NCI-H82 (cell line): ENCODE measurements around the gene ROBO2.

ENCODE experiments used
- DNase-seq: peaks from one replicate; lab custom pipeline; 2025; lab: John Stamatoyannopoulos, UW

The ROBO2 gene

DNA sequence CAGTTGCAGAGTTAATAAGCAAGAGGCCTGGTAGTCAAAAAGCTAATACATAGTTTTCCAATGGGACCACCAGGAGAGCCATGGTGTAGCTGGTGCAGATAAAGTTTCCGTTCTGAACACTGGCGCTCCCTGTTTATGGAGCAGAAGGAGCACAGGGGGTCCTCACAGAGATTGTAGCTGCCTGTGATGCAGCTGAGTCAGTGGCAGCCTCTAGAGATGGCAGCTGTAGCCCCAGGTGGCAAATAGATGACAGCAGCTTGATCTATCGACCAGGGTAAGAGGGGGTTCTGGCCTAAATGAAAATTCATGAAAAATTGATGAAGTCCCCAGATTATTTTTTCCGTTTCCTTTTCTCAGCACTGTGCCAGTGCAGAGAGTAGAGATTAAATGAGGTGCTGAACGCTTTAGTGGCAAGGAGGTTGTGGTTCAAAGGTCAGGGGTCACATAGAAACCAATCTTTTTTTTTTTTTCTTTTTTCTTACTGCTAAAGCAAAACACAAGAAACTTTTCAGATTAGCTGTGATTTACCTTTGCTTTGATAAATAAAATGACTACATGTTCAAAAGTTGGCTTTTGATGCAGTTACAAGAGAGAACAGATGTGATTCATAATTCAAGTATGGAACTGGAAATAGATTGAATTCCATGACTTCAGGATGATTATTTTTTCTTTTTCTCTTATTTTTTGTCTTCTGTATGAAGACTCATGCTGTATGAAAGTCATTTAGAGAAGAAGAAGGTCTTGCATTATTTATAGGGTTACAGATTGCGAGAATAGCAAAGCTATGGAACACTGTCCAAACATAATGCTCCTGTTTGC, 63.3 kb downstream of the ROBO2 start:
- peak; percentile 31 for DNase-seq

DNA sequence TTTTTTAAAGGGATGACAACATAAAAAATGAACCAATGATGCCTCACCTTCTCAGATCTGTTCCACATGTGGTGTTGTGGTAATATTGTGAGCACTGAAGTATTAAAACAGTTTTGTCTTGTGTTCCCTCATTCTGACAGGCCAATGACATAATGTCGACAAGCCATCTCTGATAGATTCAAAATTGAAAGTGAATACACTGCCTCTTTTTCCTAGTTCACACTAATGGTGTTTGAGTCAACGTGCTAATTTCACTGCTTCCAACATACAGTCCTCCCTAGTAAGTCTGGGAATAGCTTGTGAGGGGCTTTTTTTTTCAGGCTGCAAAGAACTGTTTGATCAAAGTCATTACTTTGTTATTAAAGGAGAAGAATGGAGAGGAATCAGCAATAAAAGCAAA, 82.8 kb downstream of the ROBO2 start:
- no peak for DNase-seq

GRCh38 chr3:77125966-77126365, 86.1 kb downstream of the ROBO2 start:
- peak; percentile 53 for DNase-seq

DNA sequence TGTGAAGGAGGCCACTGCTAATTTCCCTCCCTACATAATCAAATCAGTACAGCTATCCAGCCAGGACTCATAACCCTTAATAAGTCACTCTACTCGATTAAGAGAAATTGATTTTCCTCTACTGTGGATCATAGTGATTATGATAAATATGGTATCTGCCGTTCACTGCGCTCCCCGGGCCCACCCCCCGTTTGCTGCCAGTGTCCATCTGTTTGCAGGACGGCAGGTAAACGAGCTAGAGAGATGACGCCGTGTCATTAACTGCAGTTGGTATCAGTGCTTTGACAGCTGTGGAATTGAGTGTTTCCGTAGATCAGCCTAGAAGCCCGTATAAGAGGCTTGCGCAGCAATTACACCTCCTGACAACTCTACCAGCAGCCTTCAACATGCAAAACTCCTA, 94.9 kb downstream of the ROBO2 start:
- peak; percentile 71 for DNase-seq

DNA sequence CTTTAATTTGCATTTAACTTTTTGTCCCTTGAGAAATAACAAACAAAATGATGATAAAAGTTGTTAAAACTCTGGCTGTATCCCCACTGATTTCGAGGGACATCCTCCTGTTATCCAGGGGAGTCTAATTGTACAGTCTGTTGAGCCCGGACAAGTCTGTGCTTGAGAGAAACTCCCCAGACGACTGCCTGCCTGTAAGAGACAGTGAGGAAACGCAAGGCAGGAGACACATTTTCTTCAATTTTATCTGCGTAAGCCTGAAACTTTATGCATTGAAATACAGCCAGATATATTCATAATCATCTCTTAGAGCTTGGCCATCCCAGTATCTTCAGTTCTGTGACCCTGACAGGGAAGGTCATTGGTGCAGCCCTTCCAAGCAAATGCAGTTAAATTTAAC, 97.7 kb downstream of the ROBO2 start:
- no peak for DNase-seq

DNA sequence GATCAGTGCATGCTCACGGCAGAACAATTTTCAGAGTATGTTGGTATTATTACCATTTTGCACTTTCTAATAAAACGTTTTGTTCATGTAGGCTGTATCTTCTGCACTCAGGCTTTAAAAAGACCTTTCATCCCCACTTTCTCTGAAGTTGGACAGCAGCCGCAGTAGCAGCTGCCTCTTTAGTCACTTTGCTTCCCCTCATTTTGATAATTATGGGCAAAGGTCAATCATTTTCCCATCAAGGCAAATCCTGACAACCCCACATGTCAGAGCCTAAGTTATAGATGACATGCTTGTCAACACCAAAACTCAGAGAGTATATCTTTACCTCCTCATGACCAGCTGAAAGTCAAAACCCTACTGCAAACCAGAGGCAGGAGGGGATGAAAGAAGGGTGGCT, 99.7 kb downstream of the ROBO2 start:
- DNase-seq = peak; percentile 29

DNA sequence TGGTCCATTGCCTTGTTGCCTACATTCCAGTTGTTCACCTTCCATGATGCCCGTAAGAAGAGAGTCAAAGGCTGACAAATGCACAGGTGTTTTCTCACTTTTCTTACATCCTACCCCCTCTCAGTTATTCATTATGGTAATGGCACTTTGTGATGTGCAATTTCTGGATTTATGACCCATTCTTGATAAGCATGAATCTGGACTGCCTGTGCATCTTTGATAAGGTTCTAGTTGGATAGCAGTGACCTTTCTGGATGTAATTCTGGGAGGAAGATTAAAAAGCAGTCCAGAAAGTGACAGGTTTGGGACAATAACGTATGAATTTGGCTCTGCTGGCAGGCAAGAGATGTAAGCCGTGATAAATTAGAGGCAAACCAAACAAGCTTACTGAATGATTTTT, 101.5 kb downstream of the ROBO2 start:
- no peak for DNase-seq

DNA sequence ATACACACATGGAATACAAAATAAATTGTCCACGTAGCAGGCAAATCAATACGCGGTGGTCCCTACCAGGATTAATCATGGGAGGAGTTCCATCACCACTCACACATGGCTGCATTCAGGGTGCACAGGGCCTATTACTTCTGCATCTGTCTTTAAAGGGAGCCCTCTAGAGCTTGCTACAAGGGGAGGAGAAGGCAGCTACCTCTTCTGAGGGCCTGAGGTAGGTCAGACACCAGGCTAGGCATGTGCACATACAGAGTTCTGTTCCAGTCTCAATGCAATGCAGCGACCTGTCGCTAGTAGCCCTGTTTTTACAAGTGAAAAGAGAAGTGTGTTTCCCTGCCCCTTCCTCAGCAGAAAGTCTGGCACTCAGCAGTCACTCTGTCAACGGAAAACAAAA, 102.7 kb downstream of the ROBO2 start:
- peak; percentile 16 for DNase-seq

DNA sequence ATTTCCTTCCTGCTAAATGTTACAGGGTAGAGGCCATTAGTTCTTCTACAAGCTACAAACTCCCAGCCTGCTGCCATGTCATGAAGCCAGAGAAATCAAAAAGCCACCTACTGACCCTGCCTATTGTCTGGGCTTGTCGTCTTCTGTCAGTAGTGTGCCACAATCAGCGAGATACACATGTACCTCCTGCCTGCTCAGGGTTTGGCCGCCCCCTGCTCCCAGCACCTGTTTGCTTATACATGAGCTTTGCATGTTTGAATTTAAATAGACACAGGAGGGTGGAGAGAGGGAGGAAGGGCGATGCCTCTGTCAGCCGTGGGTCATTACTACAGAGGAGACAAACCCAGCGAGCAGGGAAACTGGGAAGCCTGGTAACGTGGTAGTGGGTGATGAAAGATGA, 106.1 kb downstream of the ROBO2 start:
- peak; percentile 25 for DNase-seq

DNA sequence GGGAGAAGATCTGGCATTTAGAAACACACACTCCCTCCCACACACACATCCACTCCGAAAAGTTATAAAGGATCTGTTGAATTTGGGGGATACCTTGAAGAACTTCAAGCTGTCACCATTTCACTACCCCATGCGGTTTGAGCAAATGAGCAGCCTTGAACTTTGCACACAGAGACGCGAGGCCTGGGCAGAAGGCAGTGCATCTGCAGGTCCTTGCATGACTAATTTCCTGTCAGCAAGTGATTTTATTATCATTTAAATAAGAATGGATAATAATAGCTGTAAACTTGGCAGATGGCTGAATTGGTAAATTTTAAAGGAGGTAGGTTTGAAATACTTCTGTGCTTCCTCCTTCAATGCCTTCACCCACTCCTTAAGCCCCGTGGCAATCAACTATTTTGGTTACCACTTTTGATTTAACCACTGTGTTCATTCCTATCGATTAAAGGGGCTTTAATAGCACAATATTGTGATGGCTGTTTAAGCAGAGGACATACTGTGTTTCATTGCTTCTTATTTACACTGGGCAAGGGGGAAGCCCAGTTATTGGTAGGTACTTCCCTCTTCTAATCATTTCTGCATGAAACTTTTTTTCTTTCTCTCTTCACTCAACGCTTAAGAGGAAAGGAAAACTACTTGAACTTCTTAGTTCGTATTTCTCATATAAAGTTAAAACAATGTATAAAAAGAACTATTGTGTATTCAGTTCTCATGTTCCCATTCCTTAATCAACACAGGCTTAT, 108.1 kb downstream of the ROBO2 start:
- DNase-seq = peak; percentile 36

DNA sequence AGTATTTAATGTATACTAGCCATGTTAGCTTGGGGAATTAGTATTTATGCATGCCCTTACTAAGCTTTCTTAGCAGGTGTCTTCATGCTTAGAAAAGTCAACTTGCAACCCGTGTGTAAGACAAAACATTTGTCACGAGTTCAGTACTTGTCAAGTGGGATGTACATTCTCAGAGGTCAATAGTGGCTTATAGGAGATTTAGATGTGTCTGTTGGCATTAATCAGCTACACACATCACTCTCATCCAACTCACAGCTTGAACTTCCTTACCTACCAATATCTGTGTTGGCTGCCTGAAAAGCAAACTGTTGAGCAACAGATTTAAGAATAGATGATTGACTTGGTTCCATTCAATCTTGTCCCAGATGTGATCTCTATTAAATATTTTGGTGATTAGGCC, 109.5 kb downstream of the ROBO2 start:
- DNase-seq = peak; percentile 82

- no peak for DNase-seq
These were observed 110.1 kb downstream of the ROBO2 start for GRCh38 chr3:77150028-77150427.

DNA sequence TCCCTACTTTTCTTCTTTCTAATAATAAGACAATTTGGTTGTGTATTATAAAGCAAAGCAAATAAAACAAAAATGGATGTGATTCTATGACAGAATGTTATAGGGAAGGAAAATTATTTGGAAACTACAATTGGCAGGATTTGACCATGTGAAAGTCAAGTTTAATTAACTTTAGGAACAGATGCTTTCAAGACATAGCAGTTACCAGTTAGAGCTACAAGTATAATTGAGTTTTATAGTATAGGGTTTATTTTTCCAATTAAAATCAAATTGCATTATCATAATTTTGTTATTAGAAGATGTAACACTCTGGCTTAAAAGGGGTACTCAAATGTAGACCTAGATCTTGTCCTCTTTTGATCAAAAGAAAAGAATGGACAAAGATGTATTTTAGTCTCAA, 110.9 kb downstream of the ROBO2 start:
- no peak for DNase-seq

DNA sequence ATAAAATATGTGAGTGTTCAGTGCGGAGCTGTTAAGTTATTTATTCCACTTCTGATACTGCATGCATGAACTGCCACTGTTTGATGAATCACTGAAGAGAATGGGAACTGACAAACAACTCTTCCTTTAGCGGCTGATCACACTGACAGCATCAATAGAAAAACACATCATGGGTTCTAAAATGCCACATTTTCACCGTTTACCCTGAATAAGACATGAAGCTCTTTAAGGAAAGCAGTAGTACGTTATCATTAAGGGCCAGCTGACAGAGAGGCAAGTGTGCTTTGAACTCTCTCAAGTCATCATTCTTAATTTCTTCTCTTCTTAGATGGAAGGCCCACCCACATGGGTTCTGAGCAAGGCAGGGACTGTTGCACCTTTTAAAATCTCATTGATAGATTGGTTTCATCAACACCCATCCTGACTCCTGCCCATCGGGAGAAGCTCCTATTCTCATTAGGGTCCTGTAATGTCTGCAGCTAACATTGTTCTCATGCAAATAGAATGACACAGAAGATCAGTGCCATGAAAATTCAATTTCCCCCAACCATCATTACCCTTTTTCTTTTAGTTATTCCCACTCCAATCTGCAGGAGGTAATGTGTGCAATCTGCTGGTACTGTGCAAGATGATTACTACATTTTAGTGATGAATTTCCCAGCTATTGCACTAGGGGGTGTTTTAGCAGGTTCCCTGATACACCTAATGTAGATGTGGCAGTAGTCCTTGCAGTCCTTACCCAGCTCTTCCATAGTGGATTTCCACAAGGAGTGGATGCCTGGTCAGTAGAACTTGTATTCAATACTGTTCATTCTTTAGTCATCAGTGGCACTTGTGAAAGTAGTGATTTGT, 119.1 kb downstream of the ROBO2 start:
- DNase-seq = peak; percentile 57

GRCh38 chr3:77160931-77161497, 121.1 kb downstream of the ROBO2 start:
- DNase-seq = peak; percentile 40

DNA sequence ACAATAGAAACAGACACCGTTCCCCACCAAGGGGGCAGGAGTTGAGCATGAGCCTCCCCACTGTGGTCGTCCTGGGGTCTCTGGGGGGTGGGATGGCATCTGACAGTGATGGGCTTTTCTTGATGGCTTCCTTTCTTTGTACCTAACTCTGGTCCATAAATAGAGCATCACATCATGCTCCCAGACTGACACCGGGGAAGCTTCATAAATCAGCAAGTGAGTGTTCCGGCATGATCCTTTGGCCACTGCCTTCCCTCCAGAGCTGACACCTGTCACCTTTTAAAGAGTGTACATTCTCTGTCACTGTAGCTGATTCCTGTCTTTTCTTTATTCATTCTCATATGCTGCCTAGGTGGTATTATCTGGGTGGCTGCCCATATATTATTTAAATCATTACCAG, 129.9 kb downstream of the ROBO2 start:
- DNase-seq = peak; percentile 20

DNA sequence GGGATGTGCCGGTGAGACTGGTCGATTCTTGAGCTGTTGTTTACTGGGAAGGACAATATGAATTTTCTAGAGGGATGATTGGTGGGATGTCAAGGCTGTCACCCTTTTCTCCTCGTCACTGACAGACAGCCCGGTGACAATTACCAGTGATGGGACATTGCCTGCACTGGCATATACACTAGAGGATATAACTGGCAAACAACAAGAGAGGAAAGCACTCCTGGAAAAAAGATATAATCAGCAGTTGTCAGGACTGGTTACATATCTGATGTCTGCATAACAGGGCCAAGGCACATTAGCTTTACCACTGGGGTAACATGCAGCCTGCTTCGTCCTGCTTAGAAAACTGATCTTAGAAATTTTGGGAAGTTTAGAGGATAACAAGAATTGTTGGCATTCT, 131.1 kb downstream of the ROBO2 start:
- no peak for DNase-seq

DNA sequence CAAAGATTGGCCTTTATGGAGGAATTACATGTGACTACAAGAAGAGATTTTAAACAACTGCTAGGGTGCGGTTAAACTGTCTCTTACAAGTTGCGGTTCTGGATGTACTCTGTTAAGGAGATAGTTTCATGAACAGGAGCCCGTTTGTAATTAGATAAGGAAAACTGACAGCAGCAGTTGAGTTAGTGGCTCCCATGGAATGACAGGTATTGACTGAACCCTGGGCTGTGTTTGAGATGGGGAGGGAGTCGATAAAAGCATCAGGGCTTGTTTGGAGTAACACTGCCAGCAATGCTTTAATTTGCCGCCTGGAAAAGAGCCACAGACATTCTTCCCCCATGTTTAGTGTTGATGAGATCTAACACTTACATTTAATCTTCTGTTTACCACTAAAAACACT, 139.9 kb downstream of the ROBO2 start:
- DNase-seq = peak; percentile 85

DNA sequence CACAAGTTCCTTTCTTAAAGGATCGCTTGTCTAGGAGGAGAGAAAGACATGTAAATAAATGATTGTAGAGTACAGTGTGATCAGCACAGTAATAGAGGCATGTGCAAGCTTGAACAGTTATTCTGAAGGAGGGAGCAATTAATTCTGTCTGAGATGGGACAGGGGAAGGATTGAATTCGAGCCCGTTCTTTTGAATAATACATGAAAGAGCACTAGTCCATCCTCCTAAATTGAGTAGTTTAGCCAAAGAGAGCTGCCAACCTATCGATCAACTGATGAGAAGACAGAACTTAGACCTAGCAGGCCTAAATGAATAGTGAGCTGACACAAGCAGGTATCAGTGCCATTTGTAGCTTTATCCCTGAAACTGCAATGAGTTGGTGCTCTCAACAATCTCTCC, 142.4 kb downstream of the ROBO2 start:
- no peak for DNase-seq

- no peak for DNase-seq
These were observed 146.4 kb downstream of the ROBO2 start for GRCh38 chr3:77186319-77186718.

GRCh38 chr3:77186728-77187127, 146.8 kb downstream of the ROBO2 start:
- DNase-seq = no peak

- DNase-seq = no peak
These were observed 148.3 kb downstream of the ROBO2 start for GRCh38 chr3:77188210-77188609.
